Mammary epithelial cell (primary cell): ENCODE results near the gene RASGRF2.

Source experiments
- EZH2 ChIP-seq: IDR thresholded peaks from 2 replicates; pipeline ENCODE4 v1.6.1; 2012; ENCODE audit warnings: low read length, inconsistent platforms, borderline replicate concordance
- TF ChIP-seq, protein P1 (sequence below), 2 donors: IDR thresholded peaks in 1 of 2; conservative IDR thresholded peaks in 1 of 2; 2 replicates each; pipeline ENCODE4 v1.5.1; 2011 to 2012; ENCODE audit warnings: inconsistent platforms in 2 of 2, low read length in 2 of 2, mild to moderate bottlenecking in 2 of 2, control low read depth in 1 of 2, low read depth in 1 of 2; ENCODE audit not compliant: insufficient read depth in 1 of 2; ENCODE audit errors: extremely low read depth in 1 of 2

DNA sequence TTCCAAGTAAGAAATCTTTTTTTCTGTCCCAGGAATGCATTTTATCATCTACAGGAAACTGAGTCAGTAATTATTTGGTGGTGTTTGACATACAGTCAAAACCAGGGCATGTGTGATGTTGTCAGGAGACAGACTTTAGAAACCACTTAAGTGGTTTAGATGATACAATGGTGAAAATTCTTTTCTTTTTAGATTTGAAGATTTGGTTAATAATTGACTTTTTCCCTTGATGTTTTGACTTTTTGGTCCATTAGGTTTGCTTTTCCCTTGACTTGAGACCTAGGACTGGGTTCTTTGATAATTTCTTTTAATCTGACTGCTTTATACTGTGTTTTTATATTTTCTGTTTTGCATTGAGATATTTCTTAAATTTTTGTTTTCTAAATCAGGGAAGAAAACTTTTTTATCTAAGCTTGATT is 85.2 kb downstream of the RASGRF2 start:
- TF ChIP-seq, protein P1, sequence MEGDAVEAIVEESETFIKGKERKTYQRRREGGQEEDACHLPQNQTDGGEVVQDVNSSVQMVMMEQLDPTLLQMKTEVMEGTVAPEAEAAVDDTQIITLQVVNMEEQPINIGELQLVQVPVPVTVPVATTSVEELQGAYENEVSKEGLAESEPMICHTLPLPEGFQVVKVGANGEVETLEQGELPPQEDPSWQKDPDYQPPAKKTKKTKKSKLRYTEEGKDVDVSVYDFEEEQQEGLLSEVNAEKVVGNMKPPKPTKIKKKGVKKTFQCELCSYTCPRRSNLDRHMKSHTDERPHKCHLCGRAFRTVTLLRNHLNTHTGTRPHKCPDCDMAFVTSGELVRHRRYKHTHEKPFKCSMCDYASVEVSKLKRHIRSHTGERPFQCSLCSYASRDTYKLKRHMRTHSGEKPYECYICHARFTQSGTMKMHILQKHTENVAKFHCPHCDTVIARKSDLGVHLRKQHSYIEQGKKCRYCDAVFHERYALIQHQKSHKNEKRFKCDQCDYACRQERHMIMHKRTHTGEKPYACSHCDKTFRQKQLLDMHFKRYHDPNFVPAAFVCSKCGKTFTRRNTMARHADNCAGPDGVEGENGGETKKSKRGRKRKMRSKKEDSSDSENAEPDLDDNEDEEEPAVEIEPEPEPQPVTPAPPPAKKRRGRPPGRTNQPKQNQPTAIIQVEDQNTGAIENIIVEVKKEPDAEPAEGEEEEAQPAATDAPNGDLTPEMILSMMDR (conservative IDR thresholded peaks at IDR 0.05 in 1 of 2, IDR thresholded peaks at IDR 0.05 in 1 of 2; ENCODE audit: extremely low read depth in 1 of 2, insufficient read depth in 1 of 2, low read depth in 1 of 2, low read length in 2 of 2): no peak
- no peak for TF ChIP-seq EZH2
